NOMO-1 treated with DMSO at 0.1 percent for 48 hours (cell line): Measurements from ENCODE around the gene SLC4A9.
A peak's percentile ranks its signal among the peaks of the same experiment; 100 is the strongest.
"Not testable (repeated sequence)": the region's sequence is repeated elsewhere in the genome, so short reads cannot be mapped to it uniquely, and the experiment has no call there.

ENCODE experiments used
- DNase-seq: peaks from one replicate; lab custom pipeline; 2025; ENCODE audit not compliant: unreplicated experiment; lab: John Stamatoyannopoulos, UW

SLC4A9 gene

DNA sequence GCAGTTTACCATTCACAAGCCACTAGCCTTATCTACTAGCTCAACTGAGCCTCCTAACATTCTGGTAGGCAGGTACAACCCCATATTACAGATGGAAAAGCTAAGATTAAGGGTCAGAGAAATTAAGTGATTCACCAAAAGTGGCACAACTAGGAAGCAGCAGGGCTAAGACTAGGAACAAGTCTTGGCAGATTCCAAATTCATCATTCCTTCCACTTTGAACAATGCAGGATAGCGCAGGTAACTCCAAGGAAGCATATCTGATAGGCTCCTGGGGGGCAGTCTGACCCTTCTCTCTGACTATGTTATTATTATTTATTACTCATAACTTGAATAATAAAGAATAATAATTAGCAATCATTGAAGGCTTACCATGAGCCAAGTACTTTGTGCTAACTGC lies 22.1 kb upstream of the SLC4A9 start:
- no peak for DNase-seq

DNA sequence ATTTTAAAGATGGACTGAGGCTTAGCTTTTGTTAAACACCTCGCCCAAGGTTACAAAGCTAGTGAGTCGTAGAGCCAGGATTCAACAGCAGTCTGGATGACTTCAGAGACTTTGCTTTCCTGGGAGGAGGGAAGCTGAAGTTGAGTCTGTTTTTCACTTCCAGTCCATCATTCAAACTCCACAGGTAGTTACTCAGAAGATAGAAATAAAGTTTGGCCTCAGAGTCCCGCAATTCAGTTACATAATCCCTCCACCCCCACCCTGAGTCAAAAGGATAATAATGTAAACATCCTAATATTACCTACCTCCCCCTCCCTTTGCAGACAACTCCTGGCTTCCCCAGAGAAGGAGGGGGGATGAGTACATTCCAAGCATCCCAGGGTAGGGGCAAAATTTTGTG lies 21.7 kb upstream of the SLC4A9 start:
- no peak for DNase-seq

DNA sequence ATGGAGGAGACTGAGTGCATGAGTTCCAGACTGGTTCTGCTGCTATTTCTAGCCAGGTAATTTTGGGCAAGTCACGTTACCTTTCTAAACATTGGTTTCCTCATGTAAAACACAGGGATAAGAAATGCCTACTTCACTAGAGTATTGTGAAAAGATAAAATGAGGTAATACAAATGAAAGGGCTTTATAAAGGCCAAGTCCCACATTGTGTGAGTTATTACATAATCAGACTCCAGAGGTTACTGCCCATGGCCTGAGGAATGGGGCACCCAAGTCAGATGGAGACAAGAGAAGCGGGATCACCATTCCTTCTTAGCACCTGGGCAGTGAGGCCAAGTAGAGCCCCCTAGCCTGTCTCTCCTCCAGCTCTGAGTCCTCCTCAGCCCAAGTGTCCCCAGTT lies 21.1 kb upstream of the SLC4A9 start:
- no peak for DNase-seq

DNA sequence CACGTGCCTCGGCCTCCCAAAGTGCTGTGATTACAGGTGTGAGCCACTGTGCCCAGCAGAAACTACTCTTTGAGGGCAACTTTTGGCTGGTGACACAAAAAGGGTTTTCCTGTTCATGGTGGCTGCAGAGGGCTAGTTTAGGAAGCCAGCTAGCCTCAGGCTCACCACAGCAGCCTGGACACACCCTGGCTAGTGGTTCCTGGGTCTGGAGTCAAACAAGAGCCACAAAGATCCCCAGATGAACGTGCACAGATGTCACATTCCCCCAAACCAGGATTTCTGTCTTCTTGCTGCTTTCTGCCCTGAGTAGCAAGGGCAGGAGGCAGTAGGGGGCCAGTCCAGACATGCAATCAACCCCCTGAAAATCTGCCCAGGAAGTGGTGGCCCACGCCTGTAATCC lies 20.4 kb upstream of the SLC4A9 start:
- DNase-seq, result no peak

DNA sequence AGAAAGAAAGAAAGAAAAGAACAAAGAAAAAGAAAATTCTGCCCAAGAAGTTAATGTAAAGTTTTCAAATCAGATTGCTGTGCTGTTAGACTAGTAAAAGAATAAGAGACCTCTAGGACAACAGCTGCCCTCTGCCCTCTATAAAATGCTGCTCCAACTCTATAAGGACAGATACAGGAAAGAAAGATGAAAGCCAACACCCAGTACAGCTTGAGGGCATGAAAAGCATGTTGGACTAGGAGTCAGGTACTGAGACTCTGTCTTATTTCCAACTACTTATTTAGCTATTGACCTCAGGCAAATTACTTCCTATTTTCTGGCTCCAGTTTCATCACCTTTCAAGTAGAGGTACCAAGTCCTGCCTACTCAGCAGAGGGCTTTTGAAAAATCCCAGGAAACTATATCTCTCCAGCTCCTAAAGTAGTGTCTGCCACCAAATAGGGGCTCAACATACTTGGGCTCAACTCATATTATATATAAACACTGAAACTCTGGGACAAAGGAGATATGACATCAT lies 19.3 kb upstream of the SLC4A9 start:
- peak; percentile 74 for DNase-seq

DNA sequence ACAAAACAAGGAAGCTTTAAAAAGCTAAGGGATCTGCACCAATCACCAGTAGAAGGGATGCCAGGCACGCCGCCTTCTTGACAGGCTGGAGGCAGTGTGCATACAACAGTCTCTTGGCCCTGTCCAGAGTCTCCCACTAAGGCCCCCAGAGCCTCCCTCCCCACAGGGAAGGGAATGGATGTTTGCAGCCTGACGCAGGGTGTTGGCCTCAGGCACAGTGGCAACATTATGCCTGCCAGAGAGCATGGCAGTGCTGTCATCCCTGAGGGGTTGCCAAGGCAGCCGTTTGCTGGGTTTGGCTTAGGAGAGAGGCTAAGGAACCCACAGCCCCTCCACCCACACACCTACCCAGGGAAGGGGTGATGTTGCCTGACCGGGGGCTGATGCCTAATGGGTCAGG lies 18.4 kb upstream of the SLC4A9 start:
- no peak for DNase-seq

DNA sequence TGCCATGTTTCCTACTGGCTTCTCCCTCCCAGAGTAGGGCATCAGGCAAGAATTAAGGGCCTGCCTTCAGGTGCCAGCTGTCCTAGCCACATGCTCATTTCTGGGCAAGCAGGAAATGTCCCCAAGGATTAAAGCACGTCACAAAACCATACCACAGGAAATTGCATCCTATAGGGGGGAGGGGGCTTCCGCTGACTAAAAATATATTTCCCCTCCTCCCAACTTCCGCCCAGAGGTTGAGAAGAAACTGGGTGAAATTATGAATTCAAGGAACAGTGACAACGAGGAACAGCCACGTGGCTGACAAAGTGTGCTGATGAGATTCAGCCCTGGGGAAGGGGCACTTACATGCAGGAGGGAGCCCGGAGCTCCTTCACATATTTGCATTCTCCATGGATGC lies 17.7 kb upstream of the SLC4A9 start:
- peak; percentile 85 for DNase-seq

DNA sequence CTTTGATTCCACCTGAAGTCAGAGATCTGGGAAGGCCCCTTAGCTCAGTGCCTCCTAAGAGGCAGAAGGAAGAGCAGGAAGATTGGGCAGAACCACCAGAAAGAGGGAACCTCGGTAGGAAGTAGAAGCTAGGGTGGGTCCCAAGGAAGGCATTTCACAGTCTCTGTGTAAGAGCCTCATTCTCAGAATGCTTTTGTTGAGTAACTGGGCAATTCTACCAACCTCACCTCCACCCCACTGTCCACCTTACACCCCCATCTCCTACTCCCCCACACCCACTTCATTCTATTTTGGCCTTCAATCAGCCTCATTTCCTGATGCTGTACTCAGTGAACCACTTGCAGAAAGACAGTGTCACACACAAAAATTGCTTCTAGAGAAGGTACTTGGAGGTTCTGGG lies 17.1 kb upstream of the SLC4A9 start:
- DNase-seq, result peak; percentile 32

DNA sequence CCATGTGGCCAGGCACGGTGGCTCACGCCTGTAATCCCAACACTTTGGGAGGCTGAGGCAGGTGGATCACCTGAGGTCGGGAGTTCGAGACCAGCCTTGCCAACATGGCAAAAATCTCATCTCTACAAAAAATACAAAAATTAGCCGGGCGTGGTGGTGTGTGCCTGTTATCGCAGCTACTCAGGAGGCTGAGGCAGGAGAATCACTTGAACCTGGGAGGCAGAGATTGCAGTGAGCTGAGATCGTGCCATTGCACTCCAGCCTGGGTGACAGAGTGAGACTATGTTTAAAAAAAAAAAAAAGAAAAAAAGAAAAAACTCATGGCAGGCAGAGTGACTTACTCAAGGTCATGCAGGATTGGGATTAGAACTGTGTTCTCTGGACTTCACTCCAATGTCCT lies 16.1 kb upstream of the SLC4A9 start:
- not testable (repeated sequence) for DNase-seq

DNA sequence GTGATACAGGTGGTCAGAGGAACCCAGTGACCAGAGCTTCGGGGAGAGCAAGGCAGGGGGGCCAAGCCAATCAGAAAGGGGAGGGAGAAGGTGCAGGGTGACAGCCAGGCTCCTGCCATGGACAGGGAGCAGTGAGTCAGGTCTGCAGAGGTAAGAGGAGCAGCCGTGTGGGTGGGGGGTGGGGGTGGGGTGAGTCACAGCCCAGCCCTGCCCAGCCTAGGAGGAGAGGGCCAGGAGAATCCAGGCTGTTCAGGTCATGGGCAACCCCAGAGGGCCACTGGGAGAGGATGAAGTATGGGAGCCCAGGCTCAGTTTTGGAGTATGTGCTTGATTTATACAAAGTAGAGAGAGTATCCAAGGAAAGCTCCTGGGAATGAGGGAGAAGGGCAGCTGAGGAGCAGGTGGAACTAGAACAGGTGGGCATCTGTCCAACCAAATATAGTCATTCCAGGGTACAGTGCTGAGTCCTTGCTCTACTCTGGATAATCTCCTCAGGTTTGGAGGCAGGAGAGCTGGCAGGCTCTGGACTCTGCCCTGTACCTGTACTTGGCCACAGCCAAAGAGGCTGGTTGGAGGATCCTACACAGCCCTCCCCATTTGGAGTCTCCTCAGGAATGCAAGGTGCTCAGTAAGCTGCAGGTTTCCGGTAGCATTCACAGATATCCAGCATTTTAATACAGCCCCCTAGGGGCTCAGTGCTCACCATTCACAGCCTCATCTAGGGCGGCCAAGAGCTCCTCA lies 15.1 kb upstream of the SLC4A9 start:
- DNase-seq, result no peak

DNA sequence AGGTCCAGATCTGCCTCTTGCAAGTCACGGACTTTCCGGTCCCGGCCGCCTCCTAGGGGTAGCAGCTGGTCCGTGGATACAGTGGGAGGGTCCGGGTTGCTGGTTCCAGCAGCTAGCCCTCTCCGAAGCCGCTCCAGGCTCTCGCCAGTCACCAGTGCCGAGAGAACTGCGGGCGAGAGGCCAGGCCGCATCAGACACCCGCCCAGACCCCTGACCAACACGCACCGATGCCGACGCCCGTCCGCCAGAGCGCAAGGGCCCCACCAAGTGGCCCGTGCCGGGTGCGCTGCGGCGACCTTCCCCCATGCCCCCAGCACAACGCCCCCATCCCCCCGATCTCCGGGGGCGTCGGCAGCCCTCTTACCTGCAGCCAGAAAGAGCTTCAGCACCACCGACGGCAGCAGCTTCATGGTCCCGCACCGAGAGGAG lies 14.1 kb upstream of the SLC4A9 start:
- DNase-seq, result peak; percentile 37

DNA sequence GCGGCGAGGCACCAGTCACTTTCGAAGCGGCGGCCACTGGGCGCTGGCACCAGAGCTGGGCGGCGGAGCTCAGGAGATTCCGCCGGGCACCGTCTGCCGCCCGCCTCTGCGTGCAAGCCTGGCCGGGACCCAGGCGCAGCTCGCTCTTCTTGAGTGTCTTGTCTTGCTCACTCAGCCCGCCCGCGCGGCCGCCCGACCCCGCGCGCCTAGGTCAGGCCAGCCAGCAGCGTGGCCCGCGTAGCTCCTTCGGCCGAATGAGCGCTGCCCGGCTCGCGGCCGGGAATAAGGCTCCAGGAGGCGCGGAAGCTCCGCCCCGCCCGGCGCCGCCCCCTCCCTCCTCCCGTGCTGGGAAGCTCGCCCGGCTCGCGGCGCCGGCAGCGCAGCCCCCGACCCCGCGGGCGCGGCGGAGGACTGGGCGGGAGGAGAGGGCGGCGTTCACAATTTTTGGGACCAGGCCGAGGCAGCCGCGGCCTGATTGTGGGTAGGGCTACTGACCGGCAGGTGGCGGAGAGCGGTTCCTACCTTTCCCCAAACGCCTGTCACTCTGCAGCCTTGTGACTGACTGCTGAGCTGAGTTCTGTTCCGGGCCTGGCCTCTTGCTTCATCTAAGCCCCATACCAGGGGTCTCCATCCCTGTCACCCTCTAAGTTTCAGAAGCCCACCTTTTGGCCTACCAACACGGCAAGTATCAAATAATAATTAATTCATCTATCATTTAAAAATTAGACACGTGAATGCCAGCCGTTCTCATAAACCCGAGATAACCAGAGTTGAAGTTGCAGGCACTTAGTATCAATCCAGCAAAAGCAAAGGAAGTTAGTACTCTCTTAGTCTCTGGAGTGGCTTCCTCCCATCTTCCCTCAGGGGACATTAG lies 13.4 kb upstream of the SLC4A9 start, which contains the start of gene HBEGF:
Gene HBEGF (minus strand): TSS at position 256 of the 874 bp plus-strand sequence. CDS start 275 bp downstream, outside the sequence.
- DNase-seq, result peak; percentile 63

DNA sequence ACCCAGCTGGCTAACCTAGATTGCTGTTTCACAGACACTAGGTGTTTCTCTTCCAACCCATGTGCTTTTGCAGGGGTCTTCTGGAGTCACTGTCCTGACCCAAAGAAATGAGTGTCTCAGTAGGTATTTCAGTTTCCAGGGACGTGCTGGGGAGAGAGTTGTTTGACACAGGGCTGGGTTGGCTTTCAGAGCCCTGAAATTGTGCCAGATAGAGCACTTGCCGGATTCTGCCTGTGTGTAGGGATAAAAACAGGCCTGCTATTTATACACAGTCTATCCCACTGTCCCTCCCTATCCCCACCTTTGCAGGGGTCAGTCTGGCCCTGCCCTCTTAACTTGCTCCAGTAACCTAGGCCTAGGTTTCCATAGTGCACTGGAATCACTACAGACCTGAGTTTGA lies 12.6 kb upstream of the SLC4A9 start:
- no peak for DNase-seq

DNA sequence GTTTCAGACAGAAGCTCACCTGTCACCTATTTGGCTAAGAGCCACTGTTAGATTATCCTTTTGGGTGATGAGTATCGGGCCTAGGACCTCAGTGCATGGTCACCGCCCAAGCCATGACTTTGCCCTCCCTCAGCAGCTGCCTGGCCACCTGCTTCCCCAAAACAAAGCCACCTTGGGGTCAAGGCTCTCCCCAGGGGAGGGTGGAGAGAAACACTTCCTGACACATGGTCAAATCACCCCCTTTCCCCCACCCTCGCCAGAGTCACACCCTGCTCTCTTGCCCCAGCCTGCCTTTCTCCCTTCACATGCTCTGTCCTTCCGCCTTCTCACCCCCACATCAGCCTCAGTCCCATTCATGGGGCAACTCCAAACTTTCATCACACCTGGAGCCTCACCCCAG lies 11.9 kb upstream of the SLC4A9 start:
- DNase-seq, result no peak

DNA sequence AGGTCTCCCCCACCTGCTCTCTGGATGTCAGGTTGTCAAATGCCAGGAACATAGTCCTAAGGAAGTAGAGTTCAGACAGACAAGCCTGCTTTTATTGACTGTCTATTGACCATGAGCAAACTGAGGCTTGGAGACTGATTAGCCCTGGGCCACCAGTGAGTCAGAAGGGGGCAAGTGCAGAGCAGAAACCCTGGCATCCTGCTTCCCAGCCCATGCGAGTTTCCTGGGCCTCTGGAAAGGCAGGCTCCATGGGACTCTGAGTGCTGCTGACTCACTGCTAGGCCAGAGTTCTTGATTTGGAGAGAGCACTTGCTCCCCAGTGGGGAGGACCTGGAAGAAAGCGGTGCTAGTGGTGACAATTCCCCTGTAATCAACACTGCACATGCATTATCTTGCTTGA lies 10.8 kb upstream of the SLC4A9 start:
- DNase-seq, result no peak

DNA sequence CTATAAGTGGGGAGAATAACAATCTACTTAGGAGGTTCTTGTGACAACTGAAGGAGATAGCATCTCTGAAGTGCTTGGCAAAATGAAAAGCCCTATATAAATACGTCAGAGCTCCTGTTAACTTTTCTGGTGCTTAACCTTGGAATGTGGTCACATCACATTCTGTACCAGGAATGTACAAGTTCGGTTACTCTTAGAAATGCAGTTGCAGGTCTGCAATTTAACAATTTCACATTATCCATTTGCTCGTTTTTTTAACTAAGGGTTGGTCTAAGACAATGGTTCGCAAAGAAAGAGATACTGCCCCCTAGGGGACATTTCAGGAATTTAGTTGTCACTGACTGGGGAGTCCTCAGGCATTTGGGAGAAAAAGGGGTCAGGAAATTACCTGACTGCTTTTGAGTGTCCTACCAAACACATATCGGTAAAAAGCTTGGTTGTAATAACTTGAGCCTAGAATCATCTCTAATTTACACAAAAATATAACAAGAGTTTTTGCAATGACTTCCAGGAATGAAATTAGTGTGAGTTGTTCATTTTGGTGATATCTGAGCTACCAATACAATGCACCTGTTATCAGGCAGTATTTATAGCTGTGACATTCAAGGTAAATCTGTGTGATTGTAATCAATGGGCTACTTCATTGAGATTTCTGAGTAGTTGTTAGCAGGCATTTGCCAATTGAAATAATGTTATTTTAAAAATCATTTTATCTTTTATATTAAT lies 8.2 kb upstream of the SLC4A9 start:
- peak; percentile 67 for DNase-seq

DNA sequence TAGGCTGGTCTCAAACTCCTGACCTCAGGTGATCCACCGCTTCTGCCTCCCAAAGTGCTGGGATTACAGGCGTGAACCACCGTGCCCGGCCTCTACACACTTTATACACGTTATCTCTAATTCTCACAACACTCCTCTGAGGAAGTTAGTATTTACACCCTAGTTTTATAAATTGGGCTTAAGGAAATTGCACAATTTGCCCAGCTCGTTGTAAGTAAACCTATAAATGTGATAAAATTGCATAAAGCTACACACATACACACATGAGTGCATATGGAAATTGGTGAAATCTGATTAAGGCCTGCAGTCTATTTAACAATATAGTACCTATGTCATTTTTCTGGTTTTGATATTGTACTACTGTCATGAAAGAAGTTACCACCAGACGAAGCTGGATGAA lies 4.4 kb upstream of the SLC4A9 start:
- peak; percentile 74 for DNase-seq

DNA sequence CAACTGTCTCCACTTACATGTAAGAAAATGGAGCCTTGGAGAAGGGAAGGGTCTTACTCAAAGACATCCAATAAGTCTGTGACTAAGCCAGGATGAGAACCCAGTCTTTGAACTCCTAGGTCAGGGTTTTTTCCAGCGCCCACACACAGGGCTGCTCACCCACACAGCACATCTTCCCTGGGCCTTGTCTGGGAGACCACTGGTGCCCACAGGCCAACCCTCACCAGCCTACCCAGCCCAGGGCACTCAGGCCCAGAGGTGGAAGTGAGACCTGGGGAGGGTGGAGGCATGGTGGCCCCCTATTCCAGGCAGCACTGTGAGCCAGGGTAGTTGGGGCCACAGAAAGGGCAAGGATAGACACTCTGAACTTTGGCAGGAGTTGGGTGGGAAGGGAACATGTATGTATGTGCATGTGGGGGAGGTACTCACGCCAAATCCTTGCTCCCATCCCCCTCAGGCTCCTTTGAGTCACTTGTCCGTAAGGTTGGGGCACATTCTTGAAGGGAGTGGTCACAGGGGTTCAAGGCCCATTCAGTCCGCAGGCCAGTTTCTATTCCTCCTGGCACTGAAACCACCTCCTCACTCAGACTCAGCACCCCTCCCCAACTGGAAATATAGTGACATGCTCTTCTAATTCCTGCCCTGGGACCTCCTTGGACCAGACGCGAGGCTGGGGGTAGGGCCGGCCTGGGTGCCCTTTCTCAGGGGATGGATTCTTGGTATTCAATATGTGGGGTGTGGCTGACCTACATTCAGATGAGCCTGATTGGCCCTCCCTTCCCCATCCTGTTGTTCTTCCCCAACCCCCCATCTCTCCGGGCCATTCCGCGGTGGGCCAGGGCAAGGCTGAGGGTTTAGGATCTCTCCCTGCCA lies 2.9 kb upstream of the SLC4A9 start:
- DNase-seq, result peak; percentile 36

DNA sequence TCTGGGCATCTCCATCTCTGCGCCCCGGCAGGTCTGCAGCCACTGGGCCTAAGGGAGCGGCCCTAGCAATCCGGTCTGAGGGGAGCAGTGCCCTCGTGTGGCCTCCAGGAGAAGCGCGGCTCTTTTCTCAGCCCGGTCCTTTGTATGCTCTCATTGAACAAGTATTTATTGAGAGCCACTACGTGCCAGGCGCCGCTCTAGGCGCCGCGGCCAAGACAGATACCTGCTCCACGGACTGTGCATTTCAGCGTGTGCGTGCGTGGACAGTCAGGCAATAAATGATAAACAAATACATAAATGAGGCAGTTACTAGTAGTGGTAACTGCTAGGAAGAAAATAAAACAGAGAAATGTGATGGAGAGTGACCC lies 2.3 kb upstream of the SLC4A9 start:
- peak; percentile 85 for DNase-seq

DNA sequence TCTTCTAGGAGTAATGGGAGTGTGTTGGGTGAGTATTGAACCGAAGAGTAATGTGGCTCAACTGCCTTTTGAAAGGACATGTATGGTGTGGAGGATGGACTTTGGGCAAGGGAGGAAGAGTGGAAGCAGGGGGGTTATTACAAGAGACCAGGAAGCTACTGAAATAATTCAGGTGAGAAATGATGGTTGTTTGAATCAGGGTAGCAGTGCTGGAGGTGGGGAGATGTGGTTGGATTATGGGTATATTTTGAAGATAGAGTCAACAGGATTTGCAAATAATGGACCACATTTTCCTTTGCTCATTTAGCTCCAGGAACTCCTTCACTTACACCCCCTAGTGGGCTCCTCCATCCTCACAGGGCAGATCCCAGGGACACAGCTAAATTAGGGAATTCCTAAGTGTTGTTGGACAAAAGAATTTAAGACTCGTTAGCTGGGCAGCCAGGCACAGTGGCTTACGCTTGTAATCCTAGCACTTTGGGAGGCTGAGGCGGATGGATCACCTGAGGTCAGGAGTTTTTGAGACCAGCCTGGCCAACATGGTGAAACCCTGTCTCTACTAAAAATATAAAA lies 1.2 kb upstream of the SLC4A9 start:
- no peak for DNase-seq
